Activated naive CD4-positive, alpha-beta T cell treated with anti-CD3 and anti-CD28 coated beads, Interleukin-2, amount 50 U/mL, for 16 hours (primary cell): ENCODE results near the gene ANGEL1.

Experiments
- DNase-seq: peaks from one replicate; pipeline ENCODE4 v3.0.0-alpha.2; 2020

The ANGEL1 gene

DNA sequence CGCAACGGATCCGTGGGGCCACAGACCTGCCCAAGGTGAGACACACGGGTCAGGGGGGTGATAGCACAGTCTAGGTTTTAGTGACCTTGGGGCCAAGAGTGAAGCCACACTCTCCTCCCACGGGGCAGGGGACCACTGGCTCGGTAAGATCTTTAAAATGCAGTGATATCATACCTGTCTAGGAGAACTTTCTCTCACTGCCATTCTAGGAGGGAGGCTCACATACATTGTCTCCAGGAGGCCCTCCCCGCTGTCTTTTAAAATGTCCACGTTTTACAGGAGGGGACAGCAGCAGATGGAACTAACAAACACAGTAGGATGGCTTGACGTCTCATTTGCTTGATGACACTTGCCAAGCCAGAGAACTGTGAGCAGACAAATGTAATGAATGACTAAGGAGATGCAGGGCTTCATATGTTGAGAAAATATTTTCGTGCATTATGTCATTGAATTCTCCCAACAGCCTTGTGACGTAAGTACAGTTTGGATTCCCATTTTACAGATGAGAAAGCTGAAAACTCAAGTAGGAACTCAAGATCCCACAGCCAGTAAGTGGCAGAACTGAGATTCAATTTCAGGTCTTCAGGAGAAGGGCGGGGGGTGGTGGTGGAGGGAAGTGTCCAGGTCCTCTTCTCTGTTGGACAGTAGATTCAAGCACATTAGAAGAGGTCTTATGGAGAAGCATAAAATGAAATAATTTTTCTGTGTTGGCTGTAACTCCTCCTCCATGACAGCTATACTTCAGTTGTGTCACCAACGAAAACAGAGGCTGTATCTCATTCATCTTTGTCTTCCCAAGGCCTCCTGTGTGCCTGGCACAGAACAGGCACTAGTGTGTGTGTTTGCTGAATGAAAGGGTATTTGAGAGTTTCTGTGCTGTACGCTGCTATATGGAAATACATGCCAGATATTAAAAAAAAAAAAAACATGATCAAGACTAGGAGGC lies 49.3 kb downstream of the ANGEL1 start:
- DNase-seq = no peak

DNA sequence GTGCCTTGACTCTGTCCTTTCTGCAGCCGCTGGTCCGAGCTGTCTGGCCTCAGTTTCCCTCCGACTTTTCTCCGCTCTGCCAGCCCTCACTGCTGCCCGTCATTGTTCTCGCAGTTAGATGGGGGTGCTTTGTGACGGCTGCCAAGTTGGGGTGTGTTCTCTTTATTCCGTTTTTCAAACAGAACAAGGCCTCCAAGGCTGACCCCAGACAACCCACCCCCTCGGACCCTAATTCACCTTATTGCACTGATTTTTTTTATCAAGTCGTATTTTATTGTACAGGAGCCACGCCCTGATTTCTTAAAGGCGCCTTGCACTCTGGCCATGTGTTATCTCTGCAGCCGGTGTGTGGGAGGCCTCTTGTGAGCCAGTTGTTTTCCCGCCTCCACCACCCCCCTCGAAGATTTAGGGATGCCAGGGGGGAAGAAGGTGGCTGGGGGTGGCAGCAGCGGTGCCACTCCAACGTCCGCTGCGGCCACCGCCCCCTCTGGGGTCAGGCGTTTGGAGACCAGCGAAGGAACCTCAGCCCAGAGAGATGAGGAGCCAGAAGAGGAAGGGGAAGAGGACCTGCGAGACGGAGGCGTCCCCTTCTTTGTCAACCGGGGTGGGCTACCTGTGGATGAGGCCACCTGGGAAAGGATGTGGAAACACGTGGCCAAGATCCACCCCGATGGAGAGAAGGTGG lies 50.1 kb downstream of the ANGEL1 start:
- no peak for DNase-seq

- no peak for DNase-seq
These were observed 50.7 kb downstream of the ANGEL1 start for GRCh38 chr14:76761960-76762410.

GRCh38 chr14:76761136-76761959 lies 51.3 kb downstream of the ANGEL1 start, which contains the start of gene VASH1:
Gene VASH1, plus strand, starts transcription at chr14:76761468. Its CDS starts 1,354 bp downstream, at chr14:76762822.
- DNase-seq = peak; percentile 58

DNA sequence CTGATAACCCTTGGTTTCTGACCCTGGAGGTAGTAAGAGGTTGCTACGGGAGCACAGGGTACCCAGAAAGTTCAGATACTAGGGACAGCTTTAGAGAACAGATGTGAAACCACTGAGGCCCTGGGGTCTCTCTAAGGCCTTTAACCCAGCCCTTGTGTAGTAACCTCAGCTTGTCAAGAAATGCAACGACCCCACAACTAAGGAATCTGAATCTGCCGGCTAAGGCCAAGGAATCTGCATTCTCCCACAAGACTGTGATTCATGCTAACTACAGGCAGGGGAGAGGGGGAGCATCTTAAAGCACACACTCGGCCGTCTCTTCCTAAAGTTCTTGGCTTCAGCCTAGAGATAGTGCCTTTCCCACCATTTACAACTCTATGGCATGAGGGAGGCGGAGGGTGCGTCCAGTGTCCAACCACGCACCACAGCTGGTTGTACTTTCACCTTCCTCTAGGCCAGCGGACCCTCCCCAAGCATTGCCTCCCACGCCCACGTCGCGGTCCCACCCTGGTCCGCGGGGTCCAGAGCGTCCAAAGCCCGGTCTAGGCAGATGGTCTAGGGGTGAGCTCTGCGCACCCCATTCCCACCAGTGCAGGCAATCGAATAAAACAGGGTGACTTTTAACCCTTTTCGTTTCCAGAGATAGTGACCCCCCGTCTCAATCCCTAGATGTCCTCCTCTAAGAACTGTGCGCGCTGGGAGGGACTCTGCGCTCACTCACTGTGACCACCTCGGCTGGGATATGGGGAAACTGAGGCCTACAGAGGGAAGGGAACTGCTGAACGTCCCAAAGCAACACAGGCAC lies 52.1 kb downstream of the ANGEL1 start:
- DNase-seq = no peak

DNA sequence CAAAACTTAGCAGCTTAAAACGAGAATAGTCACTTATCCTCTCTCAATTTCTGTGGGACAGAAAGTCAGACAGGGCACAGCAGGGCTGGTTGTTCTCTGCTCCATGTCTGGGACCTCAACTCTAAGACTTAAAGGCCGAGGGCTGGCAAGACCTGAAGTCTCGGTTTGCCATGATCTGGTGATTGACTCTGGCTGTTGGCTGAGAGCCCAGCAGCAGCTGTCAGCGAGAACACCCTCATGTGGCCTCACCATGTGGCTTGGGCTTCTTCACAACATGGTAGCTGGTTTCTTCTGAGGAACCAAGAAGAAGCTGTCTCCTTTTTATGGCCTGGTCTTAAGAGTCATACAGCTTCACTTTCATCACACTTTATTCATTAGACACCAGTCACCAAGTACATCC lies 53.1 kb downstream of the ANGEL1 start:
- no peak for DNase-seq

- no peak for DNase-seq
These were observed 56.3 kb downstream of the ANGEL1 start for GRCh38 chr14:76756371-76756750.

- no peak for DNase-seq
These were observed 56.9 kb downstream of the ANGEL1 start for GRCh38 chr14:76755610-76756370.

DNA sequence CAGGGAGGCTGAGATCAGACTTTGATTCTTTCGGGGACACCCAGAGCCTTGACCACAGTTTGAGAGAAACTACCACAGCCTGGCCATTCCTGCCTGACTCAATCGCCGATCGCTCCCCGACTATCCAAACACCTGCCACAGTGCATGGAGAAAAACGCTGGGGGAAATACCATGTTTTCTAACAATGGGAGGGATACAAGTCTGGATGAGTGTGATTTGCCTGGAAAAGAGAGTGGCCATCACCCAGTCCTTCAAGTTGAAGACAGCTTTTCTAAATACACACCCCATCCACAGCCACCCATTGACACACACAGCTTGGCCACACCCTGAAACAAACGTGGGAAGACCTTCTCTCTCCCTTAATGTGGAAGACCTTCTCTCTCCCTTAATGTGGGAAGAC lies 58.1 kb downstream of the ANGEL1 start:
- DNase-seq = no peak

GRCh38 chr14:76753541-76754198 lies 59.0 kb downstream of the ANGEL1 start:
- DNase-seq = no peak

DNA sequence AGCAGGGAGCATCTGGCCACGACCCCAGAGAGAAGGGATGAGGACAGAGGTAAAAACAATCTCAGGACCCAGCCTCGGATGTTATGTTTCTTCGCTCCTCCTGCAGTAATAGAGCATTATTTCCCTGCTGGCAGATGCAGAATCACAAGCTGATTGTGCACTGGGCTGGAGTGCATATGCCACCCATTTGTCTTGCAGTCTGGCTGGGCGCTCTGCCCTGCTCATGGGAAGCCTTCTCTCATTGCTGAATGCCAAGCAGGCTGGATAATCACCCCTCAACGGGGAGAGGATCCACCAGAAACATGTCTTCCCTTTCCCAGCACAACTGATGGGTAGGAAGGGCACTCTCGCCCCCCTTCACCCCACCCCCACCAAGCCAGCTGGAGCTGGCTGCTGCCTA lies 59.9 kb downstream of the ANGEL1 start:
- DNase-seq = no peak

DNA sequence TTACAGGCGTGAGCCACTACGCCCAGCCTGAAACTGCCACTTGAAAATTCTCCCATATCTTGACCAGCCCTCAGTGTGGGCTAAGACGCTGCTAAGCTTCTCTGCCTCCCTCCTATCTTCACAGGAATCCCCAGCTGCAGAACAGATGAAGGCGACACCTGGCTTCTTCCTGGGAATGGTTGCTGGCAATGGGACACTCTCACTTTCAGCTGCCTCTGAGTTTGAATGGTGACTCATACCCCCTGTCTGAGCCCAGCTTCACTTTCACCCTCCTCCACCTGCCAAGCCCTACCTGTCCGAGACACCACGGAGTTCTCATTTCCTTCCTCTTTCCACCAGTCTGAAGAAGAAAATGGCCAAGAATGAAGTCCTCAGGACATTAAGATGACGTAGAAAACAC lies 69.7 kb downstream of the ANGEL1 start:
- no peak for DNase-seq

DNA sequence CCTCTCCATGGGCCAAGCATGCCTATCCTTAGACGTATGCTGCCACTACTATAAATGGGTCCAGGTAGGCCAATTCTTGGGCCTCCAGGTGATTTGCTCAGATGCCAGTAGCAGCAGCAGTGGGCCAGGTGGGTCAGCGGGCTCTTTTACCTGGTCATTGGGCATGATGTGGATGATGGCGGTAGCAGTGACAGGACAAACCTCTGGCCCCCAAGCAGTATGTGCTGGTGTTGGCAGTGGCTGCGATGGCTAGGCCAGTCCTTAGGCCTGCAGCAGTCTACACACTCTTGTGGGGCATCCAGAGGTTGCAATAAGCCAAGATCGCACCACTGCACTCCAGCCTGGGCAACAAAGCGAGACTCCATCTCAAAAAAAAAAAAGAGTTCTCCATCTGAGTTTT lies 70.5 kb downstream of the ANGEL1 start:
- DNase-seq = no peak

GRCh38 chr14:76741074-76741473 lies 71.6 kb downstream of the ANGEL1 start:
- no peak for DNase-seq
